HG03175 (cell line): ENCODE measurements around the gene NHSL1.
A peak's percentile ranks its signal among the peaks of the same experiment; 100 is the strongest.

Experiments
- ATAC-seq: cut with Tn5 transposase; IDR thresholded peaks from one replicate; pipeline ENCODE4 v1.9.1; 2021; ENCODE audit warnings: mild to moderate bottlenecking, moderate library complexity; ENCODE audit not compliant: unreplicated experiment

The NHSL1 gene

DNA sequence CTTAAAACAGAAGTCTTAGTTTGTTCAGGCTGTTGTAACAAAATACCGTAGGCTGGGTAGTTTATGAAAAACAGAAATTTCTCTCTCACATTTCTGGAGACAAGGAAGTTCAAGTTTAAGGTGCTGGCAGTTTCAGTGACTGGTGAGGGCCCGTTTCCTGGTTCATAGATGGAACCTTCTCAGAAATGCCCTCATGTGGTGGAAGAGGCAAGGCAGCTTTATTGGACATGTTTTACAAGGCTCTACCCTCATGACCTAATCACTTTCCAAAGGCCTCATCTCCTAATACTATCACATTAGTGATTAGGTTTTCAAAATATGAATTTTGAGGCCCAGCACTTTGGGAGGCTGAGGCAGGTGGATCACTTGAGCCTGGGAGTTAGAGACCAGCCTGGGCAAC is 92.9 kb downstream of the NHSL1 start:
- ATAC-seq, result no peak

DNA sequence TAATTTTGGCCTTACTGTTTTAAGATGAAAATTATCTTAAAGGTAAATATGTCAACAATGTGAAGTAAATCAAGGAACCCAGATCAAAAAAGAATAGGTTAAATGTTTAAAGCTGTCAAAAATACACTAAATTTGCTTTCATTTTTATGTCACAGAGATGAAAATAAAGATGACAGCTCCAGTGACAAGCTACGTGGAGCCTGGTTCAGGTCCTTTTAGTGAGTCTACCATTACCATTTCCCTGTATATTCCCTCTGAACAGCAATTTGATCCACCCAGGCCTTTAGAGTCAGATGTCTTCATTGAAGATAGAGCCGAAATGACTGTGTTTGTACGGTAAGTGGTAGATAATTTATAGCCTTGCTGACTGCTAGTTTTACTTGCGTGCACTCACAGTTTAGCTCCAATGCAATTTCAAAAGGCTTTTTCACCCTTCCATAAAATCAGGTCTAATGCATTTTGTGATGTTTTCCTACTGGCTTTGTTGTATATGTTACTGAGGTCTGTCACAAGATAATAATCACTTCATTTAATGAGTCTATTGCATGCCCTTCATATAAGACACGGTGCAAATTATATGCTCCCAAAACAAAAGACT is 93.4 kb downstream of the NHSL1 start:
- ATAC-seq, result no peak

DNA sequence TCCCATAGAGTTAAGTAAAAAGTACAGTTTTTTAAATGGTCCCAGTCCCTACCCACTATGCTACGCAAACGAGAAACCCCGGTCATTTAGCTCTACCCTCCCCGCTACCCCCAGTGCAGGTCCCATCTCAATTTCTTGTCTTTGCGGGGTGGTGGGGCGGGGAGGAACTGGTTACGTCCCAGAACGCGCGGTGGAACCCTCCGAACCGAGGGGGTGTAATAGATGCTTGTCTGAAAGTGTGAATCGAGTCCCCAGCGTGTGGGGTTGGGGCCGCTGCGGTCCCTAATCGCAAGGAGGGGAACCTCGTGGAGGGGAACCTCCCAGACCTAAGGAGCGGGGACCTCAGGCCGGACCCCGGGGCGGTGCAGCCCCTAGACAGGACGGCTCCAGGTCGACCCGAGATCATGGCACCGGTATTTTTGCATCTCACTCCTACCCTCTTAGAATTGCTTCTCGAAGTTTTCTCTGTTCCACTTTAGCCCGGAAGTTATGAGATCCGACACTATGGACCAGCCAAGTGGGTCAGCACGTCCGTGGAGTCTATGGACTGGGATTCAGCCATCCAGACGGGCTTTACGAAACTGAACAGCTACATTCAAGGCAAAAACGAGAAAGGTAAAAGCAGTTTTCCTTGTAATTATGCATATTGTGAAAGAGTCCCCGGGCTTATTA is 94.5 kb downstream of the NHSL1 start:
- ATAC-seq, result peak; percentile 12

DNA sequence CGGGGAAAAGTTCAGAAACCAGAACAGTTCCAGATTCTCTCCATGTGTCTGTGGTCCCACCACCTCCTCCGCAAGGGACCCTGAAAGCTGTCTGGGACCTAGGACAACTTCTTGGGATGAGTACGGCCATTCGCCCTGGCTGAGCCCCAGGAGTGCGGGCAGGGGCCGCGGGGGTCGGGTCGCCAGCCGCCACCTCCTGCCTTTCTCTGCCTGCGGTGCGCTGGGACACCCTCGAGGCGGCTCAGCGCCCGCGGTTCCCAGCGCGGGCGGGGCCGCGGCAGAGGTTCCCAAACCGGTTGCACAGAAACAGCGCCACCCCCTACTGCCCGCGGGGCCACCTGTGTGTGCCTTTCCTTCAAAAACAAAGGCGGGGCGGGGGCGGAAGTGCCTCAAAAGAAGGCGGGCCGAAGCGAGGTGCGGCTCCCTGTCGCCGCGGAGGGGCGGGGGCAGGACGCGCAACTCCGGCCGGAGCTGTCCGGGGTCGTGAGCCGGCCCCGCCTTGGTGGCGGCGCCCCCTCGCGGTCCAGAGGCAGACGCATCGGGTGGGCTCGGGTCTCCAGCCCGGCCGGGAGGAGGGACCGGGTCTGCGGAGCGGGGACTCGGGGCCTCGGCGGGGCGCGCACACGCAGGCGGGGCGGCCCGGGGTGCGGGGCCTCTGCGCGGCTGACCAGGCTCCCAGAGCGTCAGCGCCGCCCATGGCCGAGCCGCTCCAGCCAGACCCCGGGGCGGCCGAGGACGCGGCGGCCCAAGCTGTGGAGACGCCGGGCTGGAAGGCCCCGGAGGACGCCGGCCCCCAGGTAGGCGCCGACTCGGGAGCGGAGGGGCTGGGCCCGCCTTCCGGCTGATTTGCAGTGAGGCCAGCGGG is 95.3 kb downstream of the NHSL1 start, which contains the start of gene HEBP2:
HEBP2 (plus strand) TSS at position 423 of the 865 bp plus-strand sequence; CDS start at position 696, 273 bp downstream.
- peak; percentile 88 for ATAC-seq

DNA sequence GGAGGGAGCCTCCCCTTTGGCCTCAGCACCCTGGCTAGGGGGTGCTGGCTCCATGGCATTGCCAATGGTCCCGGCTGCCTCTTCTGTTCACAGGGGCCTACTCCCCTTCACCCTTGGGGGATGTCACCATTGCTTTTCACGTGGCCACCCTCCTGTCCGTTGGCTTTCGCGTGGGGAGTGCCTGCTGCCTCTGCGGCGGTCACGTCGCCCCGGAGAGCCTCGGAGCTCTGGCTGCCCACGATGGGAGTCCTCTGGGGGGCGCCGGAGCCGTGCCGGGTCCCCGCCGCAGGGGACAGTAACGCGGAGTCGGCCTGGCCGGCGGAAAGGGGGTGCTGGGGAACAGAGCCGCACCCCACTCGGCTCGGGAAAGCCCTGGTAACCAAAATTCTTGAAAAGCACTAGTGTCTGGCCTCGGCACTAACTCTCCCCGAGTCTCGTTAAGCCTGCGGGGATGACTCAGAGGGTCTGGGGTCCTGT is 95.9 kb downstream of the NHSL1 start:
- peak; percentile 11 for ATAC-seq

DNA sequence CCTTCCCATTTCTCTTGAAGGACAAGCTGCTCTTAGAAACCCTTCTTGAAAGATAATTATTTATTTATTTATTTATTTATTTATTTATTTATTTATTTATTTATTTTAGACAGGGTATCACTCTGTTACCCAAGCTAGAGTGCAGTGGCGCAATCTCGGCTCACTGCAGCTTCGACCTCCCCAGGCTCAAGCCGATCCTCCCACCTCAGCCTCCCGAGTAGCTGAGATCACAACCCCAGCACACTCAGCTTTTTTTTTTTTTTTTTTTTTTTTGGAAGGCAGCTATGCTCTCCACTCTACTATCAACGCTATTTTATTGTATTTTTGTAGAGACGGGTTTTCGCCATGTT is 96.5 kb downstream of the NHSL1 start:
- ATAC-seq, result no peak

DNA sequence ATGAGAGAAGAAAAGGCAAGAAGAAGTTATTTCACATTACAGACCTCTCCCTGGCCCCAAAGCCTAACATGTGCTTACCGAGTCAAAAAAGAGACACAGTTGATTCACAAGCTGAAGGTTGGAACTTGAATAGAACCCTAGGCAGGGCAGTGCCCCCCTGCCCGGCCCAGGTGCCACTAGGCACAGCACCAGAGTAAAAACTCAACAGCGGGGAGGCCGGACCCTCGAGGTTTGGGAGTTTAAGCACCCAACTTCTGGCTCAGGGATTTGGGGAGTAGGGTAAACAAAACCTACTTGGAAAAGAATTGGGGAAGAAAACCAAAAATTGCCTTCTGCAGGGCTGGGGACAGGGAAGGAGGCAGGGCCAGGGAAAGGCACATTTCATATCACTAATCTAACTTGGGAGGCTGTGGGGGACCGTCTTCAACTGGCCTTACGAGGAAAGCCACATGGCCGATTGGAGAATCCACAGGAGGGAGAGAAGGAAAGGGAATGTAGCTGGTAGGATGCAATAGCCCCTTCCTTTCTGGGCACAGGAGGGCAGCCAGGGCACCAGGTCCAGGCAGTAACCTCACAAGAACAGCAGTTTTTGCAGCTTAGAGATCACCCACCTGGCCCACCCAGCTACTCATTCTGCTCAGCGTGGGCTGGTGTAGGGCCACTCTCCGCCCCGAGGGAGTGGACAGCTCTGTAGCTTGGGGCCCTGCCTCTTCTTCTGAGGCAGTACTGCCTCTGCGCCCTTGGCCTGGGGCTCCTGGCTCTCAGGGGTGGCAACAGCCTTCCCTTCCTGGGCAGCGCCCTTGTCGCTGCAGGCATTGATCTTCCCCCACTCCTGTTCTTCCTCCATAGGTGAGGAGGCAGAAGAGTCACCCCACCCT is 97.1 kb downstream of the NHSL1 start:
- no peak for ATAC-seq

DNA sequence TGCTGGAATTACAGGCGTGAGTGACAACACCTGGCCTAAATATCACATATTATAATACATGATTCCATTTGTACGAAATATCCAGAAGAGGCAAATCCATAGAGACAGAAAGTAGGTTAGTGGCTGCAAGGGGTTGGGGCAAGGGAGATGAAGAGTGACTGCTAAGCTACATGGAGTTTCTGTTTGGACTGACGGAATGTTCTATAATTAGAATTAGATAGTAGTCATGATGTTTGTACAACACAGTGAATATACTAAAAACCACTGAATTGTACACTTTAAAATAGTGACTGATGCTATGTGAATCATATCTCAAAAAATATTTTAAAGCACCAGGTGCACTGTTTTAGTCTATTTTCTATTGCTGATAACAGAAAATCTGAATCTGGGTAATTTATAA is 99.0 kb downstream of the NHSL1 start:
- ATAC-seq, result no peak

DNA sequence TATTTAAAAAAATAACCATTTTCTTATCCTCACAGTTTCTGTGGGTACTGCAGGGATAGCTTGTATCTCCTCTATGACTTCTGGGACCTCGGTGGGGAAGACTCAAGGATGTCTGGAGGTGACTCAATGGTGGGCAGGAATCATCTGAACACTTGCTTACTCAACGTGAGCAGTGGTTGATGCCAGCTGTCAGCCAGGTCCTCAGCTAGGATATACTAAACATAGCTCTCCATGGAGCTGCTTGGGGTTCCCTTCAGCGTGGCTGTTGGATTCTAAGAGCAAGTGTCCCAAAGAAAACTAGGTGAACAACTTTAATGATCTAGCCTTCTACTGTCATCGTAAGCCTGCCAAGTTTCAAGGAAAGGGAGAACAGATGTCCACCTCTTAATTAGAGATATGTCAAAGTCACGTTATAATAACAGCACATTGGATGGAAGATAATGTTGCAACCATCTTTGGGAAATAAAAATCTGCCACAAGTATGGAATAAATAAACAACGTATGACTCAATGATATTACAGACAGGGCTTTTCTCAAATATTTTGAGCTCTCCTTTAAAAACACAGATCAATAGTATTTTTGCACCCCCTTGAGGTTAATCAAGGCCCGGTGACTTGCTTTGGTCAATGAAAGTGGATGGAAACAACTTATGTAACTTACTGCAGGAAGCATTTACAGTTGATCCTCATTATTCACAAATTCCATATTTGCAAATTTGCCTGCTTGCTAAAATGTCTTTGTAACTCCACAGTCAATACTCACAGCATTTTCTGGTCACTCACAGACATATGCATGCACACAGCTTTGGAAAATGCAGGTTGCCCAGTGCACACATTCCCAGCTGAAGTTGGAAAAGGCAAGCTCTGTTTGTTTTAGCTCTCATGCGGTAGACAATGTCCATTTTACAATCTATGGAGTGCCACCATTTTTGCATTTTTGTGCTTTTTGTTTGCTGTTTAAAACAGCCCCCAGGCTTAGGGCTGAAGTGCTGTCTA is 101.9 kb downstream of the NHSL1 start:
- ATAC-seq, result no peak

DNA sequence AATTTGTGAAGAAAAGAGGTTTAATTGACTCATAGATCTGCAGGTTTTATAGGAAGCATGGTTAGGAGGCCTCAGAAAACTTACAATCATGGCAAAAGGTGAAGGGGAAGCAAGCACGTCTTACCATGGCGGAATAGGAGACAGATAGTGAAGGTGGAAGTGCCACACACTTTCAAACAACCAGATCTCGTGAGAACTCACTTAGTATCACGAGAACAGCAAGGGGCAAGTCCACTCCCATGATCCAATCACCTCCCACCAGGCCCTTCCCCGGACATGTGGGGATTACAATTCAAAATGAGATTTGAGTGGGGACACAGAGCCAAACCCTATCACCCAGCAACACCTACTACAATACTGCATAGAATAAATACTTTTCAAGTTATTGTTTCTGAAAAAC is 102.6 kb downstream of the NHSL1 start:
- no peak for ATAC-seq

DNA sequence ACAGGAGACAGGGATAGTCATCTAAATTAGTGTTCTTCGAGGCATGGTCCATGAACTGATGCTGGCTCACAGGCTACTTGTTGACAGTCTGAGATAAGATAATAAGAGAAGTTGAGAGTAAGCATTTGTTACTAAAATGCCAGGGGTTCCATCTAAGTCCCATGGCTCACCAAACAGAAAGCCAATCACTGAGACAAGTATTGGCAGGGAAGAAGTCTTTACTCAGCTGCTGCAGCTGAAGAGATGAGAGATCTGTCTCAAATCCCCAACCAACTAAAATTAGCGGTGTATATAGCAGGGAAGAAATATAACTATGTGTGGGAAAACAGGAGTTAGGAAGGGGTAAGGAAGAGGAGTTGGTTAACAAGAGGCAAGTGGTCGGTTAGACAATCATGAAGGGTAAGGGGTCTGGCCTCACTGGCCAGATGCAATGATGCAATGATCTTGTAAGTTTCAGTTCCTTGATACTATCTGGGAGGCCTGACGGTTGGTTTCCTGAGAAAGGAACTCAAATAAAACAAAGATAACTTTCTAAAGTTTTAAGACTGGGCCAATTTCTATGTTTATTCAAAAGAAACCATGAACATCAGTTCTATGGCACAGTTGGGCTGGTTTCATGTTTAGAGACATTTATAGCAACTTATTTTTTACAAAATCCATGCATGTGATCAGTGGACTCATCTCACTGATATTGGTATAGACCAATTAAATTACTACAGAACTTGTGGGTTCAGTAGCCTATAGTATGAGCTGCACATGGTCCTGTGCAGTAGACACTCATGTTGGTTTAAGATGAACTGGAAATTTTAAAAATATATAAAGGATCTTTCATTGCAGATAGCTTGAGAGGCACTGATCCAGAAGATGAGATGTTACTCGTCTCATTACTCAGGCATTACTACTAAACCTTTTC is 105.2 kb downstream of the NHSL1 start:
- peak; percentile 50 for ATAC-seq

DNA sequence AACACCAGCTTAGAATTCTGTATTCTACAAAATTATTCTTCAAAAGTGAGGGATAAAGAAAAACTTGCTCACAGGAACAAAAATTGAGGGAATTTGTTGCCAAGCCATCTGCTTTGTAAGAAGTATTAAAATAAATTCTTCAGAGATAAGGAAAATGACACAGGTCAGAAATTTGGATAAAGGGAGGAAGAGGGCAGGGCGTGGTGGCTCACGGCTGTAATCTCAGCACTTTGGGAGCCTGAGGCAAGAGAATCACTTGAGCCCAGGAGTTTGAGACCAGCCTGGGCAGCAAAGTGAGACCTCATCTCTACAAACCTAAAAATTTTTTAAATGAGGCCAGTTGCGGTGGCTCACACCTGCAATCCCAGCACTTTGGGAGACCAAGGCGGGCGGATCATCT is 109.7 kb downstream of the NHSL1 start:
- no peak for ATAC-seq

DNA sequence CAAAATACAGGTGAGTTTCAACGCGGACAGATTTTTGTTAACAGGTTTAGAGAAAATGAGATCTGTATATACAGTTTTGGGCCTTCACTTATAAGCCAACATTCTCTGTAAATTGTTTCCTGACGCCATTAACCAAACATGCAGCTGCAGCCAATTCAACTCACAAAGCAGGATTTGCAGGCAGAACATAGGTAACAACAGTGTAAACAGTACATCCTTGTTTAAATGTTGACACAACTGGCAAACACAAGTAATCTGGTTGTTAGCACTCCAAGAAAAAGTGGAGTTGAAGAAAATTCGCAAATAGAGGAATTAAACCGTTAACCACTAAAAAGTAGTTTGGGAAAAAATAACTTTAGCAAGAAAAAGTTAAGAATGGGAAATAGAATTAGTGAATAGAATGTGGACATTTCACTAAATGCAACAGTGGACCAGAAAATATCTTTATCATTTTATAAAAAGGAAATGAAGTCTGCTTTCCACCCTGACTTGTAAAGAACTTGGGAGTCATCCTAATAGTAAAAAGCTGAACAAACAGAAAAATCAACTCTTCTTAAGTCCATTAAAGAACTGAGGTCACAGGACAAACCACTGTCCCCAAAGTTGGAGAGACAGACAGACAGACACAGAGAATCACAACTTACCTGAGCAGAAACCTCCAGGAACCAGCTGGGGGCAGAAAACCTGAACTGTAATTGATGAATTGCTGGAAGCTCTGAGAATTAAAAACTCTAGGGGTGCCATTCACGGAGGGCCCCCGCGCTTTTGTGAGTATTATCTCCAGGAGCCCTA is 111.5 kb downstream of the NHSL1 start:
- no peak for ATAC-seq

DNA sequence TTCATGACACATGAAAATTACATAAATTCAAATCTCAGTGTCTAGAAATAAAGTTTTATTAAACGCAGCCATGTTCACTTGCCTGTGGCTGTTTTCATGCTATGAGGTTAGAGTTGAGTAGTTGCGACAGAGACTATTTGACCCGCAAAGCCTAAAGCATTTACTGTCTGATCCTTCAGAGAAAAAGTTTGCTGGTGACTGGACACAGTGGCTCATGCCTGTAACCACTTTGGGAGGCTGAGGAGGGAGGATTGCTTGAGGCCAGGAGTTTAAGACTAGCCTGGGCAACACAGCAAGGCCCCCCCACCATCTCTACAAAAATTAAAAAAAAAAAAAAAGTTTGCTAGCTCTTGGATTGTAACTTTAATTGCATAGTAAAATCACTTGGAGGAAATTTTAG is 112.4 kb downstream of the NHSL1 start:
- no peak for ATAC-seq

DNA sequence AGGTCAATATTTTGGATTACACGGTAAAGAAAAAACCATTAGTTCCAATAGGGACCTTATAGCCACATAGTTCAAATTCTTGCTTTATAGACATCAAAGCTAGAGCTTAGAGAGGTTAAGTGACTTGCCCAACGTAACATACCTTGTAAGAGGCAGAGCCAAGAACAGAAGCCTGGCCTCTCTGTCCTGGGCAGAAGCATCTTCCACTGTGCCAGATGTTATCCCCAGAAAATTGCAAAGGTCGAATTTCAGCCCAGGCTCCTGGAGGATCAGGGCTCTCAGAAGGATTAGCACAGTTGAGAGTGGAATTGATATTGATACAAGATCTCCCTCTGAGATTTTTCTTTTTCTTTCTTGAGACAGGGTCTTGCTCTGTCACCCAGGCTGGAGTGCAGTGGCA is 115.5 kb downstream of the NHSL1 start:
- no peak for ATAC-seq

DNA sequence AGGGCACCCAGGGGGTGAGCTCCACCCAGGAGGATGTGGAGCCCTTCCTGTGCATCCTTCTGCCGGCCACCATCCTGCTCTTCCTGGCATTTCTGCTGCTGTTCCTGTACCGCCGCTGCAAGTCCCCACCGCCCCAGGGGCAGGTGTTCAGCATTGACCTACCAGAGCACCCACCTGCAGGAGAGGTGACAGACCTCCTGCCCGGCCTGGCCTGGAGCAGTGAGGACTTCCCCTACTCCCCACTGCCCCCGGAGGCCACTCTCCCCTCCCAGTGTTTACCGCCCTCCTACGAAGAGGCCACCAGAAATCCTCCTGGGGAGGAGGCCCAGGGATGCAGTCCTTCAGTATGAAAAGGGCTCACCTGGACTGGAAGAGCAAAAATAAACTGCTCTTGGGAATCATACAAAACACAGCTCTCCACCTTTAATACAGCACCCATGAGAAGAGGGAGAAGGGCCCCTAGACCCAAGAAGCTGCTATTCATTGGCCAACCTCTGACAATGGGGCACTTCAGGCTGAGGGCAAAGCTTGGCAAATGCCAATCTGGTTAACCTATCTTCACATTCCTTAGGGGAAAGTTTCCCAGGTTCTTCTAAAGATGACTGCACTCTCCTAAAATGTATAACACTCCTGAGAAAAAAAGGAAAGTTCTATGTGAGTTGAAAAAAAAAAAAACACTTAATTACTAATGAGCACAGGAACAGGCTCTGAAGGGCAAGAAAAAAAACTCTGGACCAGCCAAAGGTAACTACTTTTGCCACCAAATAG is 116.6 kb downstream of the NHSL1 start:
- no peak for ATAC-seq

DNA sequence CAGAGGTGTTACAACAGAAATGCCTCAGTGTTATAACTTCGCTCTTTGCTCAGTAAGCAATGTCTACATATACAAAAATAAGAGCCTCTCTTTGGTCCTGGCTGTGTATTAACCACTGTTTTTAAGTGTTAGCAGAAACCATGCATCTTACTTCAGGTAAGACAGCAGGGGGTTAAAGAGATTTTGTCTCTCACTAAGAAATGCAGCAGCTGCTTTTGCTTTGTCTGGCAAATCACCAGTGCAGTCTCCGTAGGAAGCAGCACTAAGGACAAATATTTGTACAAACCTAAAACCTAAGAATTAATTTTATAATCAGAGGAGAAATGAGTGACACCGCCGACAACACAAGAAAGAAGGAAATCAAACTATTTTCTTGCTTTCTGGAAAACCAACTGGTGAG is 120.8 kb downstream of the NHSL1 start:
- ATAC-seq, result no peak
